K562 (cell line): ENCODE data around the gene CELF6. TPM values are rescaled to one million over a fixed set of nuclear protein-coding genes. Genes with fewer than 3 reads are reported as not detected.

Source experiments
- FOXJ3 ChIP-seq: sonication (generic); formaldehyde crosslinking; IDR thresholded peaks from 2 replicates; pipeline ENCODE4 v1.4.0; 2020; ENCODE audit warnings: mild to moderate bottlenecking, missing genetic modification reagents
- GTF2F1 ChIP-seq: IDR thresholded peaks from 2 replicates; pipeline ENCODE4 v1.6.1; 2011; ENCODE audit warnings: low read depth, low read length, improper control_type of control experiment
- NR1H2 ChIP-seq: sonication (generic); formaldehyde crosslinking; IDR thresholded peaks from 2 replicates; pipeline ENCODE4 v1.4.0; 2020; ENCODE audit warnings: mild to moderate bottlenecking, missing genetic modification reagents
- PHB2 ChIP-seq: fragments of 450-650 bp; IDR thresholded peaks from 2 replicates; pipeline ENCODE4 v1.6.1; 2017; ENCODE audit warnings: low read depth
- SOX6 ChIP-seq: fragments of 450-650 bp; IDR thresholded peaks from 2 replicates; pipeline ENCODE4 v1.6.1; 2014; ENCODE audit warnings: mild to moderate bottlenecking
- TAF1 ChIP-seq: IDR thresholded peaks from 2 replicates; pipeline ENCODE4 v1.6.1; 2011; ENCODE audit warnings: mild to moderate bottlenecking, low read length, moderate library complexity; ENCODE audit not compliant: insufficient read depth, control insufficient read depth, severe bottlenecking; ENCODE audit errors: extremely low read depth
- XRCC5 ChIP-seq: fragments of 200-400 bp; formaldehyde crosslinking; IDR thresholded peaks from 2 replicates; pipeline ENCODE4 v1.6.1; 2017; ENCODE audit warnings: low read depth, mild to moderate bottlenecking, low read length
- polyA plus RNA-seq, 8 experiments: library from polyadenylated mRNA; depleted of rRNA in 4 of 8; stranded (reverse) in 5 of 8; unstranded in 3 of 8; fragments of >200 nt; fragmentation: Nextera tagmentation in 2 of 8; fragmentation: Illumina TruSeq in 1 of 8; extraction: Ambion mirVana in 2 of 8; extraction: Trizol in 1 of 8; gene quantifications; 2 replicates each; pipeline versions ENCODE4 v1.2.1 to v1.2.3, GENCODE V29; 2011 to 2014; ENCODE audit warnings: inconsistent platforms in 1 of 8, missing spikeins in 1 of 8
- total RNA-seq, 7 experiments: library from RNA; depleted of rRNA in 6 of 7; stranded (reverse); fragments of >200 nt in 6 of 7; fragmentation: Illumina TruSeq in 2 of 7; extraction: Trizol in 2 of 7; gene quantifications; 2 replicates each; pipeline versions ENCODE4 v1.2.1 to v1.2.3, GENCODE V29; 2011 to 2021; ENCODE audit warnings: low replicate concordance in 1 of 7
- TF ChIP-seq, protein P1 (sequence below): fragments of 450-650 bp; IDR thresholded peaks from 2 replicates; pipeline ENCODE4 v1.6.1; 2016; ENCODE audit warnings: low read depth
- TF ChIP-seq, protein P2 (sequence below): sonication (generic); formaldehyde crosslinking; IDR thresholded peaks from 2 replicates; pipeline ENCODE4 v1.8.0; 2022; ENCODE audit warnings: missing genetic modification reagents, mild to moderate bottlenecking, borderline replicate concordance
- TF ChIP-seq, protein P3 (sequence below): sonication (generic); formaldehyde crosslinking; IDR thresholded peaks from 2 replicates; pipeline ENCODE4 v1.8.0; 2022; ENCODE audit warnings: missing genetic modification reagents, mild to moderate bottlenecking, moderate library complexity, borderline replicate concordance
- TF ChIP-seq, protein P4 (sequence below): fragments of 150-350 bp; conservative IDR thresholded peaks from 2 replicates; pipeline ENCODE4 v1.6.1; 2014; ENCODE audit warnings: low read length

CELF6 gene
- total and polyA plus RNA-seq, 9 of the 15 experiments (the other 6 are each of a cell fraction or from before 2014, with no cell fraction given) = 0.01 to 0.11 TPM; not detected in 7

DNA sequence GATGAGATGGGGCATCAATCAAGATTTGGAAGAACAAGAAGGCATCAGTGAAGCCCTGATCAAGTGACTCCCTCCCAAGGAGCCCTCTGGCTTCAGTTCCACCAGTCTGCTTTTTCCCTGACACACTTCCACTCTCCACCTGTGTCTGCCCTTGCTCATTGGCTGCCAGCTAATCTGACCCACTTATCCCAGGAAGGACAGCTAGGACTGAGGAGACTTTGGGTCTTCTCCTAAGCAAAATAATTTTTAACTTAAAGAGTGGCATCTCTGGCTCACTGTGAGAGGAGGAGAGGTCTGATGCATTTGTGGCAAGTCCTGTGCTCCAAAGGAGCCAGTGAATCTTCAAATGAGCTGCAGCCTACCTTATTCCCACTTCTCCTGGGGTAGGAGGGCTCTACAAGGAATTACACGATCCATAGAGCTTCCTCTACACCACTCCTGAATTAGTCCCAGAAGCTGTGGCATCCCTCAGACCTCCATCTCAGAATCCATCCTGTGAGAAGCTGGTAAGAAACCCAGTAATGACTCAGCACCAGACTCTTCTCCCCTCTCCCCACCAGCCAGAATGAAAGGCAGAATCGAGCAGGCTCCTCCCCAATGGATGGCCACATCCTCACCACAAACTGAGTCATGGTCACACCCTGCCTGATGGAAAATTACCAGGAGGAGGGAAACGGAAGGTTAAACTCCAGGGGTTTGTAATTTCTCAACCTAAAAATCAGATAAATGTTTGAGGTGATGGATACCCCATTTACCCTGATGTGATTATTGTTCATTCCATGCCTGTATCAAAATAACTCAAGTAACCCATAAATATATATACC, 82.7 kb downstream of the CELF6 start (continued):
- TF ChIP-seq NR1H2 (no peak), TAF1 (peak; percentile 100), XRCC5 (no peak), SOX6 (peak; percentile 60; the same call in 1 of the 2 replicates), FOXJ3 (CRISPR knock-in tag) (no peak), GTF2F1 (peak; percentile 59; the same call in 1 of the 2 replicates), PHB2 (no peak)
- TF ChIP-seq, protein P1, sequence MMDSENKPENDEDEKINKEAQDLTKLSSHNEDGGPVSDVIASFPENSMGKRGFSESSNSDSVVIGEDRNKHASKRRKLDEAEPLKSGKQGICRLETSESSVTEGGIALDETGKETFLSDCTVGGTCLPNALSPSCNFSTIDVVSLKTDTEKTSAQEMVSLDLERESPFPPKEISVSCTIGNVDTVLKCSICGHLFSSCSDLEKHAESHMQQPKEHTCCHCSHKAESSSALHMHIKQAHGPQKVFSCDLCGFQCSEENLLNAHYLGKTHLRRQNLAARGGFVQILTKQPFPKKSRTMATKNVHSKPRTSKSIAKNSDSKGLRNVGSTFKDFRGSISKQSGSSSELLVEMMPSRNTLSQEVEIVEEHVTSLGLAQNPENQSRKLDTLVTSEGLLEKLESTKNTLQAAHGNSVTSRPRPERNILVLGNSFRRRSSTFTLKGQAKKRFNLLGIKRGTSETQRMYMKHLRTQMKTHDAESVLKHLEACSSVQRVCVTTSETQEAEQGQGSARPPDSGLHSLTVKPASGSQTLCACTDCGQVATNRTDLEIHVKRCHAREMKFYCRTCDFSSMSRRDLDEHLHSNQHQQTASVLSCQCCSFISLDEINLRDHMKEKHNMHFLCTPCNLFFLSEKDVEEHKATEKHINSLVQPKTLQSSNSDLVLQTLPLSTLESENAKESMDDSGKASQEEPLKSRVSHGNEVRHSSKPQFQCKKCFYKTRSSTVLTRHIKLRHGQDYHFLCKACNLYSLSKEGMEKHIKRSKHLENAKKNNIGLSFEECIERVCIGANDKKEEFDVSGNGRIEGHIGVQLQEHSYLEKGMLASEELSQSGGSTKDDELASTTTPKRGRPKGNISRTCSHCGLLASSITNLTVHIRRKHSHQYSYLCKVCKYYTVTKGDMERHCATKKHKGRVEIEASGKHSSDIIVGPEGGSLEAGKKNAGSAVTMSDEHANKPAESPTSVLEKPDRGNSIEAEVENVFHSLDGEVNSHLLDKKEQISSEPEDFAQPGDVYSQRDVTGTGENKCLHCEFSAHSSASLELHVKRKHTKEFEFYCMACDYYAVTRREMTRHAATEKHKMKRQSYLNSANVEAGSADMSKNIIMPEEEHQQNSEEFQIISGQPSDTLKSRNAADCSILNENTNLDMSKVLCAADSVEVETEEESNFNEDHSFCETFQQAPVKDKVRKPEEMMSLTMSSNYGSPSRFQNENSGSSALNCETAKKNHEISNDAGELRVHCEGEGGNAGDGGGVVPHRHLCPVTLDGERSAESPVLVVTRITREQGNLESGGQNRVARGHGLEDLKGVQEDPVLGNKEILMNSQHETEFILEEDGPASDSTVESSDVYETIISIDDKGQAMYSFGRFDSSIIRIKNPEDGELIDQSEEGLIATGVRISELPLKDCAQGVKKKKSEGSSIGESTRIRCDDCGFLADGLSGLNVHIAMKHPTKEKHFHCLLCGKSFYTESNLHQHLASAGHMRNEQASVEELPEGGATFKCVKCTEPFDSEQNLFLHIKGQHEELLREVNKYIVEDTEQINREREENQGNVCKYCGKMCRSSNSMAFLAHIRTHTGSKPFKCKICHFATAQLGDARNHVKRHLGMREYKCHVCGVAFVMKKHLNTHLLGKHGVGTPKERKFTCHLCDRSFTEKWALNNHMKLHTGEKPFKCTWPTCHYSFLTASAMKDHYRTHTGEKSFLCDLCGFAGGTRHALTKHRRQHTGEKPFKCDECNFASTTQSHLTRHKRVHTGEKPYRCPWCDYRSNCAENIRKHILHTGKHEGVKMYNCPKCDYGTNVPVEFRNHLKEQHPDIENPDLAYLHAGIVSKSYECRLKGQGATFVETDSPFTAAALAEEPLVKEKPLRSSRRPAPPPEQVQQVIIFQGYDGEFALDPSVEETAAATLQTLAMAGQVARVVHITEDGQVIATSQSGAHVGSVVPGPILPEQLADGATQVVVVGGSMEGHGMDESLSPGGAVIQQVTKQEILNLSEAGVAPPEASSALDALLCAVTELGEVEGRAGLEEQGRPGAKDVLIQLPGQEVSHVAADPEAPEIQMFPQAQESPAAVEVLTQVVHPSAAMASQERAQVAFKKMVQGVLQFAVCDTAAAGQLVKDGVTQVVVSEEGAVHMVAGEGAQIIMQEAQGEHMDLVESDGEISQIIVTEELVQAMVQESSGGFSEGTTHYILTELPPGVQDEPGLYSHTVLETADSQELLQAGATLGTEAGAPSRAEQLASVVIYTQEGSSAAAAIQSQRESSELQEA = no peak
- TF ChIP-seq, protein P2, sequence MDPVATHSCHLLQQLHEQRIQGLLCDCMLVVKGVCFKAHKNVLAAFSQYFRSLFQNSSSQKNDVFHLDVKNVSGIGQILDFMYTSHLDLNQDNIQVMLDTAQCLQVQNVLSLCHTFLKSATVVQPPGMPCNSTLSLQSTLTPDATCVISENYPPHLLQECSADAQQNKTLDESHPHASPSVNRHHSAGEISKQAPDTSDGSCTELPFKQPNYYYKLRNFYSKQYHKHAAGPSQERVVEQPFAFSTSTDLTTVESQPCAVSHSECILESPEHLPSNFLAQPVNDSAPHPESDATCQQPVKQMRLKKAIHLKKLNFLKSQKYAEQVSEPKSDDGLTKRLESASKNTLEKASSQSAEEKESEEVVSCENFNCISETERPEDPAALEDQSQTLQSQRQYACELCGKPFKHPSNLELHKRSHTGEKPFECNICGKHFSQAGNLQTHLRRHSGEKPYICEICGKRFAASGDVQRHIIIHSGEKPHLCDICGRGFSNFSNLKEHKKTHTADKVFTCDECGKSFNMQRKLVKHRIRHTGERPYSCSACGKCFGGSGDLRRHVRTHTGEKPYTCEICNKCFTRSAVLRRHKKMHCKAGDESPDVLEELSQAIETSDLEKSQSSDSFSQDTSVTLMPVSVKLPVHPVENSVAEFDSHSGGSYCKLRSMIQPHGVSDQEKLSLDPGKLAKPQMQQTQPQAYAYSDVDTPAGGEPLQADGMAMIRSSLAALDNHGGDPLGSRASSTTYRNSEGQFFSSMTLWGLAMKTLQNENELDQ (CRISPR knock-in tag) = no peak
- TF ChIP-seq, protein P3, sequence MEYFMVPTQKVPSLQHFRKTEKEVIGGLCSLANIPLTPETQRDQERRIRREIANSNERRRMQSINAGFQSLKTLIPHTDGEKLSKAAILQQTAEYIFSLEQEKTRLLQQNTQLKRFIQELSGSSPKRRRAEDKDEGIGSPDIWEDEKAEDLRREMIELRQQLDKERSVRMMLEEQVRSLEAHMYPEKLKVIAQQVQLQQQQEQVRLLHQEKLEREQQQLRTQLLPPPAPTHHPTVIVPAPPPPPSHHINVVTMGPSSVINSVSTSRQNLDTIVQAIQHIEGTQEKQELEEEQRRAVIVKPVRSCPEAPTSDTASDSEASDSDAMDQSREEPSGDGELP (CRISPR knock-in tag) = peak; percentile 49
- TF ChIP-seq, protein P4, sequence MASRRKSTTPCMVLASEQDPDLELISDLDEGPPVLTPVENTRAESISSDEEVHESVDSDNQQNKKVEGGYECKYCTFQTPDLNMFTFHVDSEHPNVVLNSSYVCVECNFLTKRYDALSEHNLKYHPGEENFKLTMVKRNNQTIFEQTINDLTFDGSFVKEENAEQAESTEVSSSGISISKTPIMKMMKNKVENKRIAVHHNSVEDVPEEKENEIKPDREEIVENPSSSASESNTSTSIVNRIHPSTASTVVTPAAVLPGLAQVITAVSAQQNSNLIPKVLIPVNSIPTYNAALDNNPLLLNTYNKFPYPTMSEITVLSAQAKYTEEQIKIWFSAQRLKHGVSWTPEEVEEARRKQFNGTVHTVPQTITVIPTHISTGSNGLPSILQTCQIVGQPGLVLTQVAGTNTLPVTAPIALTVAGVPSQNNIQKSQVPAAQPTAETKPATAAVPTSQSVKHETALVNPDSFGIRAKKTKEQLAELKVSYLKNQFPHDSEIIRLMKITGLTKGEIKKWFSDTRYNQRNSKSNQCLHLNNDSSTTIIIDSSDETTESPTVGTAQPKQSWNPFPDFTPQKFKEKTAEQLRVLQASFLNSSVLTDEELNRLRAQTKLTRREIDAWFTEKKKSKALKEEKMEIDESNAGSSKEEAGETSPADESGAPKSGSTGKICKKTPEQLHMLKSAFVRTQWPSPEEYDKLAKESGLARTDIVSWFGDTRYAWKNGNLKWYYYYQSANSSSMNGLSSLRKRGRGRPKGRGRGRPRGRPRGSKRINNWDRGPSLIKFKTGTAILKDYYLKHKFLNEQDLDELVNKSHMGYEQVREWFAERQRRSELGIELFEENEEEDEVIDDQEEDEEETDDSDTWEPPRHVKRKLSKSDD = no peak
